T-cell (primary cell): ENCODE results near the gene MAS1L. TPM values are rescaled to one million over a fixed set of nuclear protein-coding genes. Genes with fewer than 3 reads are reported as not detected.

Source experiments
- ATAC-seq, 4 experiments: fragments of 200-7000 bp in 3 of 4; fragments of 150-1000 bp in 1 of 4; cut with Tn5 transposase; replicated peaks in 1 of 4; 1 replicate in 3 of 4; 2 replicates in 1 of 4; pipeline ENCODE4 v1.10.0; 2021; ENCODE audit warnings: moderate library complexity in 3 of 4, mild to moderate bottlenecking in 2 of 4, moderate number of reproducible peaks in 1 of 4
- CTCF ChIA-PET, 2 donors: fragments of 300-600 bp; sonication (Branson Sonifier 250); formaldehyde crosslinking; loops; one replicate each; lab custom pipeline; 2022; ENCODE audit warnings: antibody characterized with exemption in 2 of 2; lab: Charles Lee
- POLR2A ChIA-PET, 2 donors: fragments of 300-600 bp; sonication (Branson Sonifier 250); formaldehyde crosslinking; loops; one replicate each; lab custom pipeline; 2022; ENCODE audit warnings: antibody characterized with exemption in 2 of 2; lab: Charles Lee
- DNase-seq, 35 experiments: peaks; one replicate each; pipeline versions ENCODE4 v3.0.0 to v3.0.0-alpha.2; 2013 to 2023
- H3K27ac ChIP-seq: one replicate; pipeline ENCODE4 v1.5.1; 2013; ENCODE audit warnings: low read length
- H3K27me3 ChIP-seq, 2 experiments: replicated peaks in 1 of 2; 1 replicate in 1 of 2; 2 replicates in 1 of 2; pipeline versions ENCODE4 v1.6.1 to v1.7.0; 2013; ENCODE audit warnings: low read length in 1 of 2, mixed read lengths in 1 of 2; ENCODE audit not compliant: control insufficient read depth in 2 of 2, insufficient read depth in 2 of 2; ENCODE audit errors: extremely low read depth in 1 of 2
- H3K36me3 ChIP-seq, 2 donors: 1 replicate in 1 of 2; 2 replicates in 1 of 2; pipeline versions ENCODE4 v1.6.1 to v1.7.0; 2013; ENCODE audit warnings: low read length in 1 of 2; ENCODE audit not compliant: control insufficient read depth in 2 of 2, insufficient read depth in 1 of 2; ENCODE audit errors: extremely low read depth in 1 of 2
- H3K4me1 ChIP-seq, 2 experiments: 1 replicate in 1 of 2; 2 replicates in 1 of 2; pipeline versions ENCODE4 v1.6.1 to v1.7.0; 2013; ENCODE audit warnings: low read length in 2 of 2, mixed read lengths in 1 of 2; ENCODE audit not compliant: insufficient read depth in 2 of 2, control insufficient read depth in 1 of 2; ENCODE audit errors: extremely low read depth in 1 of 2
- H3K4me3 ChIP-seq, 2 donors: 1 replicate in 1 of 2; 2 replicates in 1 of 2; pipeline versions ENCODE4 v1.5.1 to v1.7.0; 2013; ENCODE audit warnings: mild to moderate bottlenecking in 2 of 2, low read length in 1 of 2, moderate library complexity in 1 of 2; ENCODE audit not compliant: control insufficient read depth in 1 of 2; ENCODE audit errors: extremely low read depth in 1 of 2
- H3K9me3 ChIP-seq: 2 replicates; pipeline ENCODE4 v1.7.0; 2013
- H3K27ac Mint-ChIP-seq, 2 donors: one replicate each; pipeline ENCODE4 v1.8.0; 2020 to 2021; ENCODE audit warnings: mild to moderate bottlenecking in 2 of 2, mixed read lengths in 2 of 2
- H3K27me3 Mint-ChIP-seq, 2 donors: one replicate each; pipeline ENCODE4 v1.8.0; 2021 to 2022; ENCODE audit warnings: mixed read lengths in 2 of 2
- H3K36me3 Mint-ChIP-seq: one replicate; pipeline ENCODE4 v1.8.0; 2021; ENCODE audit warnings: mixed read lengths
- H3K4me1 Mint-ChIP-seq, 3 donors: one replicate each; pipeline ENCODE4 v1.8.0; 2020 to 2022; ENCODE audit warnings: mixed read lengths in 3 of 3, mild to moderate bottlenecking in 1 of 3
- H3K4me3 Mint-ChIP-seq, 3 donors: one replicate each; pipeline ENCODE4 v1.8.0; 2020 to 2022; ENCODE audit warnings: mild to moderate bottlenecking in 3 of 3, mixed read lengths in 3 of 3, moderate library complexity in 3 of 3
- H3K9me3 Mint-ChIP-seq, 3 donors: one replicate each; pipeline ENCODE4 v1.8.0; 2020 to 2022; ENCODE audit warnings: mixed read lengths in 3 of 3
- WGBS: methylation state at CpG from one replicate; pipeline ENCODE4 v1.1.5; 2013; ENCODE audit warnings: missing lambda C conversion rate; ENCODE audit not compliant: insufficient coverage; 5-methylcytosine and 5-hydroxymethylcytosine counted together
- total RNA-seq, 35 experiments: library from RNA in 6 of 35; stranded (reverse) in 6 of 35; fragments of 120-200 nt in 1 of 35; gene quantifications; one replicate each; pipeline versions ENCODE4 v1.2.1 to v1.2.4 and lab custom pipeline; 2013 to 2026

MAS1L gene
- total RNA-seq, 5 donors from 2014 or later (not counting 1 experiment from before 2014, with no cell fraction given), result not detected

DNA sequence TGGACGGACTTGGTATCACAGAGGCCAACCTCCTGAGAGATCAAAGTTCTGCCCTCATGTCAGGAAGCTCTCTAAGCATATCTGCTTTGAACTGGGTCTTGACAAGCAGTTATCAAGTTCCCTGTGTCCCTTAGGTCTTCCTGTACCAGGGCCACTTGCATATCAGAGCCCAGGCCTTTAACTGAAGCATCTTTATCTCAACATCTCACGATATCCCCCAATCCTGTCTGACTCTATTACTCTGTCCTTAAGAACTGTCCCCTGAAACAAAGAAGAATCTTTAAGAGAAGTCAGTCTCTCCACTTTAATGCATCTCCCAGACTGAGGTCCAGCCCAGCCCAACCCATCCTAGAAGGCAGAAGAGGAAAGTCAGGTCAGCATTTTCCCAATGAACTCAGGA, 8.2 kb downstream of the MAS1L start:
- H3K4me1 Mint-ChIP-seq, result no peaks in the 10 kb centered on the region
- H3K9me3 ChIP-seq, result no peaks in the 10 kb centered on the region
- H3K9me3 Mint-ChIP-seq, result peaks cover 0 to 5% (median 2%) of the 10 kb centered on the region in 3 donors
- peaks cover 0 to 12% of the 10 kb centered on the region in 2 experiments for H3K27me3 ChIP-seq
- 31% methylated on average over 2 of the region's 2 CpGs for WGBS
- DNase-seq (no peak), ATAC-seq (no peak)
- no peak overlapping the region for H3K4me3 ChIP-seq
- no peak overlapping the region for H3K27ac ChIP-seq
- H3K4me3 Mint-ChIP-seq, result no peak overlapping the region
- no peaks in the 10 kb centered on the region for H3K36me3 Mint-ChIP-seq
- no peak overlapping the region for H3K27ac Mint-ChIP-seq
- H3K36me3 ChIP-seq, result no peaks in the 10 kb centered on the region
- peaks cover 3 to 12% of the 10 kb centered on the region in 2 donors for H3K27me3 Mint-ChIP-seq
- H3K4me1 ChIP-seq, result no peaks in the 10 kb centered on the region
- ChIA-PET POLR2A (no interaction called here), CTCF (no interaction called here)

DNA sequence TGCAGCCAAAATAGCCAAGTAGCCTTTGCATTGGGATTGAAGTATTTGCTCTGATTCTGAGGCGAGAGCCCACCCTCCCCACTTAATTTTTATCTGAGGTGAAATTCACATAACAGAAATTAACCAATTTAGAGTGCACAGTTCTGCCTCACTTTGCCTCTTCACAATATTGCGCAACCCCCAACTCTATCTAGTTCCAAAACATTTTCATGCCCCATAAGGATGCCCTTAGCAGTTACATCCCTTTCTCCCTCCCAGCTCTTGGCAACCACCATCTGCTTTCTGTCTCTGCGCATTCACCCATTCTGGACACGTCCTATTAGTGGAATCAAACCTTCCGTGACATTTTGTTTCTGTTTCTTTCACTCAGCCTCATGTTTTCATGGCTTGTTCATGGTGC, 9.0 kb downstream of the MAS1L start:
- CTCF ChIA-PET, result no interaction called here
- H3K27ac Mint-ChIP-seq, result no peak overlapping the region

DNA sequence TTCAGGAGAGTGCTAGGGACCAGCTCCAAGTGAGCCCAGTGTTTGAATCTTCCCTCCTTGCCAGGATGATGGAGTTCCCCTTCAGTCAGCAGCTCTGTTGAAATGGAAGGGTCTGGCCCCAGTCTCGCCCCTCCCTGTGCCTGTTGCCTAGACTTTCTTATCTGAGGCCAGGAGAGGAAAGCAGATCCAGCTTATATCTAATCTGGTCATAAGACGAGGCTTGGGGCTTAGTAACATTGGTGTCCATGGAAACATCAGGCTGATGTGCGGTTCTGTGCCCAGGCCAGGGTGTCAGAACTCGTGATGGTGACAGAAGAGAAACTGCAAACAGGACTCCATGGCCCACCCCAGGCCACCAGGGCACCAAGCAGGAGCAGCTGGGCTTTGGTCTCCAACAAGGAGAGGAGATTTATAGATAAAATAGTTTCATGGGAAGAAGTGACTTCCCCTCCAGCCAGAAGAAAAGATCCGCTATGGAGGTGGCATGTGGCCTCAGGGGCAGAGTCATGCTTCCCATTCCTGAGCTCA, 9.8 kb downstream of the MAS1L start:
- H3K9me3 Mint-ChIP-seq, result peaks cover 0 to 5% (median 2%) of the 10 kb centered on the region in 3 donors
- peaks cover 0 to 18% of the 10 kb centered on the region in 2 experiments for H3K27me3 ChIP-seq
- no peaks in the 10 kb centered on the region for H3K4me1 Mint-ChIP-seq
- no peaks in the 10 kb centered on the region for H3K4me1 ChIP-seq
- ChIA-PET POLR2A (no interaction called here), CTCF (no interaction called here)
- no peaks in the 10 kb centered on the region for H3K9me3 ChIP-seq
- H3K27me3 Mint-ChIP-seq, result peaks cover 6 to 14% of the 10 kb centered on the region in 2 donors
- no peak for DNase-seq
- no peak overlapping the region for H3K27ac Mint-ChIP-seq
- no peaks in the 10 kb centered on the region for H3K36me3 ChIP-seq
- ATAC-seq, result no peak
- no peaks in the 10 kb centered on the region for H3K36me3 Mint-ChIP-seq
- no peak overlapping the region for H3K4me3 ChIP-seq
- no peak overlapping the region for H3K27ac ChIP-seq
- WGBS, result 68% methylated on average over 4 of the region's 5 CpGs
- H3K4me3 Mint-ChIP-seq, result no peak overlapping the region

More for the DNA sequence above, 9.0 kb downstream of the MAS1L start:
- Histone ChIP-seq H3K4me3 (no peak overlapping the region), H3K27ac (no peak overlapping the region), H3K27me3 (peaks cover 0 to 12% of the 10 kb centered on the region in 2 experiments), H3K4me1 (no peaks in the 10 kb centered on the region), H3K36me3 (no peaks in the 10 kb centered on the region), H3K9me3 (no peaks in the 10 kb centered on the region)
- Mint-ChIP-seq H3K4me1 (no peaks in the 10 kb centered on the region), H3K9me3 (peaks cover 0 to 5% (median 2%) of the 10 kb centered on the region in 3 donors), H3K36me3 (no peaks in the 10 kb centered on the region), H3K4me3 (no peak overlapping the region), H3K27me3 (peaks cover 3 to 12% of the 10 kb centered on the region in 2 donors)
- DNase-seq, result no peak
- 71% methylated on average over 5 of the region's 5 CpGs for WGBS
- POLR2A ChIA-PET, result no interaction called here
- ATAC-seq, result no peak

DNA sequence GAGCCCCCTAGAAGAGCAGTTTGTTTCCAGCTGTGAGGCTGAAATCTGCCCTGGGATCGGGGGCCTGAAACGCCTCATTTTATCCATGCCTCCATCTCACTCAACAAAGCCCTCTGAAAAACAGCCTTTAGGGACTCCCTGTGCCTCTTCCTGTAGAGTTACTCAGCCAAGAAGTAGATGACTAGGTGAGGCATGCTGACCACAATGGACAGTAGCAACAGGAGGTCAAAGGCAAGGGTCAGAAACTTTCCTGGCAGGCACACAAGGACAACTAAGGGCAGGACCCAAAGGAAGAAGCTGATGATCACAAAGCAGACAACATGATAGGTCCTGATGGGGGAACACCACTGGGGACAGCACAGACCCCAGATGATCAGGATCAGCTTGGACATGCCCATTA, 12.8 kb downstream of the MAS1L start:
- Histone ChIP-seq H3K4me3 (no peak overlapping the region), H3K36me3 (no peaks in the 10 kb centered on the region), H3K9me3 (no peaks in the 10 kb centered on the region), H3K27me3 (peaks cover 0 to 19% of the 10 kb centered on the region in 2 experiments), H3K27ac (no peak overlapping the region), H3K4me1 (no peaks in the 10 kb centered on the region)
- H3K4me3 Mint-ChIP-seq, result no peak overlapping the region
- no CpG with 5 or more reads among the region's 2 CpGs for WGBS
- H3K27ac Mint-ChIP-seq, result no peak overlapping the region
- no peaks in the 10 kb centered on the region for H3K36me3 Mint-ChIP-seq
- ATAC-seq (no peak), DNase-seq (no peak)
- POLR2A ChIA-PET, result no interaction called here
- no peaks in the 10 kb centered on the region for H3K4me1 Mint-ChIP-seq
- no peaks in the 10 kb centered on the region for H3K9me3 Mint-ChIP-seq
- H3K27me3 Mint-ChIP-seq, result peaks cover 17 to 22% of the 10 kb centered on the region in 2 donors
- CTCF ChIA-PET, result no interaction called here

DNA sequence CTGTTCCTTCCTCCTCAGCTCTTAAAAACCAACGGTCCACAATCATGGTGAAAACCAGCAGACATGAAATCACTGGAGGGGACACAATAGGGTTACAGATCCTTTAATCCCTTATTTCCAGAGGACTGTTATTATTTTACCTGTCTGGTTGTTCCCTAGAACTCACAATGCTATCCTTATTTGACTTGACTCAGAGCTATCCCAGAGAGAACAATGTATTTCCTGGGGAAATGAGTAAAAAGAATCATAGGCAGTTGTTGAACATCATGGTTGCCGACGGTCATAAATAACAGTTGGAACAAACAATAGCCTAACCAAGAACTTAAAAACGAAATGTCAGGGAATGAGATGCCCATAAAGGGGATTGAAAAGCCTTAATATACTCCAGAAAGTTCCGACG, 21.5 kb downstream of the MAS1L start:
- Histone ChIP-seq H3K27ac (no peak overlapping the region), H3K9me3 (no peaks in the 10 kb centered on the region), H3K4me1 (no peaks in the 10 kb centered on the region), H3K27me3 (peaks cover 0 to 17% of the 10 kb centered on the region in 2 experiments), H3K36me3 (no peaks in the 10 kb centered on the region), H3K4me3 (no peak overlapping the region)
- 100% methylated on average over 2 of the region's 6 CpGs for WGBS
- H3K27ac Mint-ChIP-seq, result no peak overlapping the region
- CTCF ChIA-PET, result no interaction called here
- peaks cover 0 to 1% (median 0%) of the 10 kb centered on the region in 3 donors for H3K4me1 Mint-ChIP-seq
- POLR2A ChIA-PET, result no interaction called here
- no peaks in the 10 kb centered on the region for H3K9me3 Mint-ChIP-seq
- H3K4me3 Mint-ChIP-seq, result no peak overlapping the region
- H3K27me3 Mint-ChIP-seq, result peaks cover 34% of the 10 kb centered on the region in 2 donors
- ATAC-seq (no peak), DNase-seq (no peak)
- H3K36me3 Mint-ChIP-seq, result no peaks in the 10 kb centered on the region

DNA sequence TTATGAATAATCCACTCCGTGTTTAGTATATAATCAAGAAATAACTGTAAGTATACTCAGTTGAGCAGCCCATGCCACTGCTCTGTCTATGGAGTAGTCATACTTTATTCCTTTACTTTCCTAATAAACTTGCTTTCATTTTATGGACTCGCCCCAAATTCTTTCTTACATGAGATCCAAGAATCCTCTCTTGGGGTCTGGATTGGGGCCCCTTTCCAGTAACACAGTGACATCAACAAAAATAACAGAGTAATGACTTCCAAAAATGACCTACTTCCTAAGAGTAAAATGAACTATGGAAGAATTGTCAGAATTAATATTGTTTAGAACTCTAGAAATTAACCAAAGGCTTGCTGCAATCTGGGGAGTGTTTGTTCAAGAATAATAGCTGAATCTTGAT, 22.0 kb downstream of the MAS1L start:
- no CpG with 5 or more reads among the region's 2 CpGs for WGBS
- Mint-ChIP-seq H3K4me1 (peaks cover 0 to 1% (median 0%) of the 10 kb centered on the region in 3 donors), H3K27ac (no peak overlapping the region), H3K4me3 (no peak overlapping the region), H3K9me3 (no peaks in the 10 kb centered on the region), H3K27me3 (peaks cover 33 to 34% of the 10 kb centered on the region in 2 donors), H3K36me3 (no peaks in the 10 kb centered on the region)
- ChIA-PET POLR2A (no interaction called here), CTCF (no interaction called here)
- Histone ChIP-seq H3K4me3 (no peak overlapping the region), H3K9me3 (no peaks in the 10 kb centered on the region), H3K4me1 (no peaks in the 10 kb centered on the region), H3K27me3 (peaks cover 0 to 17% of the 10 kb centered on the region in 2 experiments), H3K36me3 (no peaks in the 10 kb centered on the region), H3K27ac (no peak overlapping the region)
- no peak for DNase-seq
- no peak for ATAC-seq
